Measurements from ENCODE around the gene MOB3B.
"Not testable (repeated sequence)": the region's sequence is repeated elsewhere in the genome, so short reads cannot be mapped to it uniquely, and the experiment has no call there.

The MOB3B gene

DNA sequence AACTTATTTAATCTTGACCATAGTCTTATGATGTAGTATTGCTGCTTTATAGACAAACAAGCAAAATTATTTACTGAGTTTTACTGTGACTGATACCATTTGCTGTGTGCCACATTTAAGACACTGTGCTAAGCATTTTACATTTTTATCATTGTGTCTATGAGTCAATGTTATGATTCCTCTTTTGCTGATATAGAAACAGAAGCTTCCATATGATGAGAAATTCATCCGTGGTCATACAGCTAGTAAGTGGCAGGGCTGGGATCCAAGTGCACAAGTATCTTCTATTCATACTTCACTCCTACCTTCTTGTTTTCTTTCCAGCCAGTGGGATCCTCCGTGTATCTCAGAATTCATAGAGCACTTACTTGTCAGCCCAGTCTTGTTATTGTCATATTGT, 22.6 kb downstream of the MOB3B start:
- TF ChIP-seq, protein P1, sequence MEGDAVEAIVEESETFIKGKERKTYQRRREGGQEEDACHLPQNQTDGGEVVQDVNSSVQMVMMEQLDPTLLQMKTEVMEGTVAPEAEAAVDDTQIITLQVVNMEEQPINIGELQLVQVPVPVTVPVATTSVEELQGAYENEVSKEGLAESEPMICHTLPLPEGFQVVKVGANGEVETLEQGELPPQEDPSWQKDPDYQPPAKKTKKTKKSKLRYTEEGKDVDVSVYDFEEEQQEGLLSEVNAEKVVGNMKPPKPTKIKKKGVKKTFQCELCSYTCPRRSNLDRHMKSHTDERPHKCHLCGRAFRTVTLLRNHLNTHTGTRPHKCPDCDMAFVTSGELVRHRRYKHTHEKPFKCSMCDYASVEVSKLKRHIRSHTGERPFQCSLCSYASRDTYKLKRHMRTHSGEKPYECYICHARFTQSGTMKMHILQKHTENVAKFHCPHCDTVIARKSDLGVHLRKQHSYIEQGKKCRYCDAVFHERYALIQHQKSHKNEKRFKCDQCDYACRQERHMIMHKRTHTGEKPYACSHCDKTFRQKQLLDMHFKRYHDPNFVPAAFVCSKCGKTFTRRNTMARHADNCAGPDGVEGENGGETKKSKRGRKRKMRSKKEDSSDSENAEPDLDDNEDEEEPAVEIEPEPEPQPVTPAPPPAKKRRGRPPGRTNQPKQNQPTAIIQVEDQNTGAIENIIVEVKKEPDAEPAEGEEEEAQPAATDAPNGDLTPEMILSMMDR (IDR thresholded peaks at IDR 0.05; ENCODE audit: low read depth, low read length, missing control alignments), result no peak
- H3K4me3 ChIP-seq (ENCODE audit: low read depth, low read length), result no peak overlapping the region
- DNase-seq (ENCODE audit: low read depth), result no peak

DNA sequence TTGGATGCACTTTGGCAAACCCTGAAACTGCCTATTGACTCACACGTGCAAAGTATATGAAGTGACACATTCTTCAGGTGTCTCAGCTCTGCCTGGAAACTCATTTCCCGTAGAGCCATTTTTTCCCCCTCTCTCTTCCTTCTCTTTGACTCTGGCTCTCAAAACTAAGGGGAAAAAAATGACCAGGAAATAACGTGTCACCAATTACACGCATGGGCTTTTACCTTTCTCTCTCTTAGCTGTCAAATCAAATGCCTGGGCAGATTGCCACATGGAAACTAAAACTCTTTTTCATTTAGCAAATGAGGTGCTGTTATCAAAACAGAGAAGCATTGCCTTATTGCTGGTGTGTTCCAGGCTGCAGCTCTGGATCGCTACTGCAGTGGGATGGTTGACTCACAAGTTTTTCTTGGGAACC, 23.9 kb downstream of the MOB3B start:
- TF ChIP-seq, protein P1 (IDR thresholded peaks at IDR 0.05; ENCODE audit: low read depth, low read length, missing control alignments), result no peak
- no peak overlapping the region for H3K4me3 ChIP-seq (ENCODE audit: low read depth, low read length)
- no peak for DNase-seq (ENCODE audit: low read depth)

DNA sequence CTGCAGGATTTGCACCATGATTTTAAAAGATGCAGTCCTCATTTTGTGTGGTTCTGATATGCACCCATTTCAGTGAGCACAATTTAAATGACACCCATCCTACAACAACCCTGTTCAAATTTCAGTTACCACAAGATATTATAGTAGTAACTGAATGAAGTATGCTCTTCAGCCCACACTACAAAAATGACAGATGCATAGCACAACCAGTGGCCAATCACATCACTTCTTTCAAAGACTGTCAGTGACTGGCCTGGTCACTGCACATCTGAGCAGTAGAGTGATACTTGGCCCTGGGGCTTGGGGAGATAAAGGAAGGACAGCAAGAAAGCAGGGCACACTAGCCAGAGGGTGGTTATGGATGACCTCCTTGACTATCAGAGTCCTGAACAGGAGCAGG, 25.4 kb downstream of the MOB3B start:
- TF ChIP-seq, protein P1 (IDR thresholded peaks at IDR 0.05; ENCODE audit: low read depth, low read length, missing control alignments), result no peak
- no peak overlapping the region for H3K4me3 ChIP-seq (ENCODE audit: low read depth, low read length)
- DNase-seq (ENCODE audit: low read depth), result no peak

DNA sequence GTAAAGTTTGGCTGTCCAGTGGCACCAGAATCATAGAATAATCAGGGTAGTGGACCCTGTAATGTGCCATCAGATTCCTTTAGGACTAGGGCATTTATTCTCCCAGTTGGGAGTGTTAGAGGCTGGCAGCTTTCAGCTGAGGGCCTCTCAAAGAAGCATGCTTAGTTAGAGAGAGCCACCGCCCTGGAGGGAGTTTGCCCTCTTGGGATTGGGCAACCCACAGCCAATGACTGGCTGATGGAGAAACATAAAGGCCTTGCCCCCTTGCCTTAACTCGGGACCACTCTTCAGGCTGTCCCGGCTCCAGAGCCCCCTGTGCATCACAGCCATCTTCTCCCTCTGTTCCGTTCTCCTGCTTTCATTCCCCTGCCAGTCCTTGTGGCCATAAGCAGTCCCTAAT, 26.0 kb downstream of the MOB3B start:
- TF ChIP-seq, protein P1 (IDR thresholded peaks at IDR 0.05; ENCODE audit: low read depth, low read length, missing control alignments), result no peak
- no peak for DNase-seq (ENCODE audit: low read depth)
- H3K4me3 ChIP-seq (ENCODE audit: low read depth, low read length), result no peak overlapping the region

DNA sequence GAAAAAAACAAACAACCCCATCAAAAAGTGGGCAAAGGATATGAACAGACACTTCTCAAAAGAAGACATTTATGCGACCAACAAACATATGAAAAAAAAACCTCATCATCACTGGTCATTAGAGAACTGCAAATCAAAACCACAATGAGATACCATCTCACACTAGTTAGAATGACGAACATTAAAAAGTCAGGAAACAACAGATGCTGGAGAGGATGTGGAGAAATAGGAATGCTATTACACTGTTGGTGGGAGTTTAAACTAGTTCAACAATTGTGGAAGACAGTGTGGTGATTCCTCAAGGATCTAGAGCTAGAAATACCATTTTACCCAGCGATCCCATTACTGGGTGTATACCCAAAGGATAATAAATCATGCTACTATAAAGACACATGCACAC, 28.7 kb downstream of the MOB3B start:
- not testable (repeated sequence) for H3K4me3 ChIP-seq (ENCODE audit: low read depth, low read length); DNase-seq (ENCODE audit: low read depth)

DNA sequence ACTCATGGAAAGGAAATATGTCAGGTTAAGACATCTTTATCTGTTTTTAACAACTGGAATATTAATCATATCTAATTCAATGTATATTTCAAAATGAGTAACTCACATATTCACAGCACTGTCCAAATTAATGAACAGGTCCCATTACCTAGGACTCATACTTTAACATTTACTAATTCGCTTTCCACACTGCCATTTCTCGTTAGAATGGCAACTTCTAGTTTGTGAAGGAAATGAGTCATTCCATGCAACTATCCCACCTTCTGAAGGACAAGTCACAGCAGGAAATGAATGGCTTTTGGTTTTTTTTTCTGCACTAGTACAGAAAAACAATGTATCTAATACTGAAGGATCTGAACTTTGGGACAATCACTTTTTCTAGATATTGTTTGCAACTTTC, 30.2 kb downstream of the MOB3B start:
- TF ChIP-seq, protein P1 (IDR thresholded peaks at IDR 0.05; ENCODE audit: low read depth, low read length, missing control alignments), result no peak
- no peak overlapping the region for H3K4me3 ChIP-seq (ENCODE audit: low read depth, low read length)
- no peak for DNase-seq (ENCODE audit: low read depth)

DNA sequence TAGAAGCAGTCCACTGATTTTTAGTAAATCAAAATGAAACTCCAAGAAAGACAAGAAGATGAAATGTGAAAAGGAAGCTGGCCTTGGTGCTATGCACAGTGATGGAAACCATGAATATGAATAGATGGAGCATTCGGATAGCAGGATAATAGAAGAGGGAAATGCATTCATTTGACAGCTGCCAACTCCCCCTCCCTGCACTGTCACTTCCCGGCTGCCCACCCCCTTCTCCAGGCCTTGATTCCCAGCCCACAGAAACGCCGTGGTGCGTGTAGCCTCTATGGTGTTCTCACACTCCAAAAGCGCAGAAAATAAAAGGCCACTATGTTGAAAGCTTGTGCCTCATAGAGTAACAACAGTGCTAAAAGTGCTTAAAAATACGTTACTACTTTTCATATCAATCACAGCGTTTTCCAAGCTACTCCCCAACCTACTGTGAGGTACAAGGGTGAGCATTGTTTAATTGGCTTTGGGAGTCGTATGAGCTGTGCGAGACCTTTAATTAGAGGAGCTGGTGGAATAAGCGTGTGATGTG, 31.7 kb downstream of the MOB3B start:
- DNase-seq (ENCODE audit: low read depth), result no peak
- H3K4me3 ChIP-seq (ENCODE audit: low read depth, low read length), result no peak overlapping the region
- TF ChIP-seq, protein P1 (IDR thresholded peaks at IDR 0.05; ENCODE audit: low read depth, low read length, missing control alignments), result no peak
